ENCODE data around the gene TFR2.
A peak's percentile ranks its signal among the peaks of the same experiment; 100 is the strongest.

The TFR2 gene

DNA sequence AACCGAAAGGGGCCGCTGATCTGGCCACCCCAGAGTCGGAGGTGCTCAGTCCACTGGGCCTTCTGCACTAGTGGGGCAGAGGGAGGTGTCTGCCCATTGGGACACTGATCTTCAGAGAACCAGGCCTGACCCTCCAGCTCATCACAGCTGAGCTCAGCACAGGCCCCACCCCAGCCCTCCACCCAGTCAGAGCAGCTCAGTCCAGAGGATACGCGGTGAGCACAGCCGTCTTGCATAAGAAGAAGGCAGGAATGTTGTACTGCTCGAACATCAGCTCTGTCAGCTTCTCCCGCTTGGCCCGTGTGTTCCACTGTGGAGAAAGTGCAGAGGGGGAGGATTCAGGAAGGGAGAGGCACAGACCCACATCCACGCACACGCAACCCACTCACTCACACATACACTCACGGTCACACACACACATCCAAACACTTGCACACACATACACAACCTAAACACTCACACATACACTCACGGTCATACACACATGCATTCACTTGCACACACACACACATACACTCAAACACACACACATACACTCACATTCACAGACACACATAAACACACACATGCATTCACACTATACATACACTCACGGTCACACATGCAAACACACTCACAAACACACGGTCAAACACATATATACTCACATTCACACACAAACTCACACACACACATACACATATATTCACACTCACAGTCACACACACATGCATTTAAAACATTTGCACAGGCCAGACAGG is 8.6 kb upstream of the TFR2 start:
- no peak for DNase-seq

DNA sequence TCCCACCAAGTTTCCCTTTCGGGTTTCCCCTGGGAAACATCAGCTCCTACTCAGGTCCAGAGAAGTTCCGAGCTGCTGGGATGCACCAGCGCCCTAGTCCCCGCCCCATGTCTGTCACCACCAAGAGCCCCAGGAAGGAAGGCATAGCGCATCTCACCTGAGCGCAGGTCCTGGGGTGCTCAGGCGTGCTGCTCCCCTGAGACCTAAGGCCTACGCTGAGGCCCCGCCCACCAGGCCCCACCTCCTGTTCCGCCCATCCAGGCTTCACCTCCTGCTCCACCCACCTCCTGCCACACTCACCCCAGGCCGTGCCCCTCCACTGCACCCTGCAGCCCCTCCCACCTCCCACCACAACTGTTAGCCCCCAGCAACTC is 1.2 kb upstream of the TFR2 start:
- DNase-seq = no peak

DNA sequence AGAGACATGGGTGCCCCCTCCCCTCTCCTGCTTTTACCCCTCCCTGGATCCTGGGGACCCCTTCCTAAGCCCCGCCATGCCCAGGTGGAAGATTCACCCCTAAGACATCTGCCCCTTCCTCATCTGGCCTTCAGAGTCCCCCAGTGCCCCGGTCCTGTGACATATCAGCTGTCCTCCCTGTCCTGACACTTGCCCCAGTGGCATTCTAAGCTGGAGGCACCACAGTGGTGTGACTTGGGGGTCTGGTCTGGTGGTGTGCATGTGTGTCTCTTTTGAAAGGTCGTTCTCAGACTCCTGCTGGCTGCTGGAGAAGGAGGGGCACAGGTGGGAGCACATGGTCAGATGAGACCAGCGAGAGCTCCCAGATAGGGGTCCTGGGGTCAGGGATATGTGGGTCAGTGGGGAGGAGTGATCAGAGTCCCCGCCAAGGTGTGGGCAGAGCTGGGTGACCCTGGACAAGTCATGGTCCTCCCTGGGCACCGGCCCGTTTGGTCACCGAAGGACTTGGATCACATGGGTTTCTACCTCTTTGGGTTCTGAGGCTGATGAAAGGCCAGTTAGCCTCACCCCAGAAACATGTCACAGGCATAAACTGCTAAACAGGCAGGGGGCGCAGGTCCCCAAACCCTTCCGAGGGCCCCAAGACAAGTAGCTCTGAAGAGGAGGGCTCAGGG is 645 bp upstream of the TFR2 start:
- no peak for DNase-seq

DNA sequence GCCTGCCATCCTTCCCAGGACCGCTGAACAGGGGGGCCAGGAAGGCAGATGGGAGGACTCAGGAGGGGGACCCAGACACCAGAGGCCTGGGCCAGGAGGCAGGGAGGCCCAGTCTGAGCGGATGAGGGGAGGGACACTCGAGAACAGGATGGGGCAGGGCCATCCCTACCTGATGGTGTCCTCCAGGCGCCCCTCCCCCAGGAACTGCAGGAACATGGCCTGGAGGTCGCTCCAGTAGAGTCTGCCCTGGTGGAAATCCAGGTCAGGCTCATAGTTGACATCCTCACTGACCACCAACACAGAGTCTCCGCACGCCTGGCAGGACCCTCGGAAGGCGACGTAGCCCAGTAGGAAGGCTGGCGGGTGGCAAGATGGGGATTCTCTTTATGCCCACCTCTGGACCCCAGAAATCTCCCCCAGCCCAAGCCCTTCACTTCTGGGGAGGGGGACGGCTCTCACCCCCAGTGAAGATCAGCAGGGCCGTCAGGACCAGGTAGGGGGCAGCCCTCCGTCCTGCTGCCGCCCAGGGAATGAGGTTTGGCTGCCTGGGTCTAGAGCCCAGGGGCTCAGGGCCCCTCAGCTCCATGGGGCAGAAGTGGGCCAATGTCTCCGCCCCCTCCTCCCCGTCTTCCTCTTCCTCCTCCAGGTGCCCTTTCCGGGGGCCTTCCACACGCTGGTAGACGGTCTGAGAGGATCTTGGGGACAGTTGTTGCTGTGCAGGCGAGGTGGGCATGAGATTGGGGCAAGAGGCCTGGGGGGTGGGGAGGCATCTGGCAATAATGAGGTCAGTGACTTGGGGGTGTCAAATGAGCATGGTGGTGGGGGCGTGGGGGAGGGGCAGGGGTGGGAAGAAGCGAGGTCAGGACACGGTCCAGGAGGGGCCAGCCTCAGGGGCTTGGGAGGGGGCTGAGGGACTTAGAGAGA is 573 bp downstream of the TFR2 start:
- DNase-seq = no peak

DNA sequence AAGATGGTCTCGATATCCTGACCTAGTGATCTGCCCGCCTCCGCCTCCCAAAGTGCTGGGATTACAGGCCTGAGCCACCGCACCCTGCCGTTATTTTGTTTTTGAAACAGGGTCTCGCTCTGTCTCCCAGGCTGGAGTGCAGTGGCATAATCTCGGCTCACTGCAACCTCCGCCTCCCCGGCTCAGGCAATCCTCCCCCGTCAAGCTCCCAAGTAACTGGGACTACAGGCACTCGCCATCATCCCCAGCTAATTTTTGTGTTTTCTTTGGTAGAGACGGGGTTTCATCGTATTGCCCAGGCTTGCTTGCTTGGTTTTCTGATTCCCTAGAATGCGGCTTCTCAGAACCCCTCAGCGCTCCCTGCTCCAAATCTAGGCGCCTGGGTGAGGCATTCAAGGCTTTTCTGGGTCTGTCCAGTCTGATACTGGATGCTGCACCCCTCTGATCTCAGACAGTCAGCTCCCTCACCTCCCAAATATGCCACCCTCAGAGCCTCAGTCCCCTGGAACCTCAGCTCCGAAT is 1.3 kb downstream of the TFR2 start:
- DNase-seq = no peak

DNA sequence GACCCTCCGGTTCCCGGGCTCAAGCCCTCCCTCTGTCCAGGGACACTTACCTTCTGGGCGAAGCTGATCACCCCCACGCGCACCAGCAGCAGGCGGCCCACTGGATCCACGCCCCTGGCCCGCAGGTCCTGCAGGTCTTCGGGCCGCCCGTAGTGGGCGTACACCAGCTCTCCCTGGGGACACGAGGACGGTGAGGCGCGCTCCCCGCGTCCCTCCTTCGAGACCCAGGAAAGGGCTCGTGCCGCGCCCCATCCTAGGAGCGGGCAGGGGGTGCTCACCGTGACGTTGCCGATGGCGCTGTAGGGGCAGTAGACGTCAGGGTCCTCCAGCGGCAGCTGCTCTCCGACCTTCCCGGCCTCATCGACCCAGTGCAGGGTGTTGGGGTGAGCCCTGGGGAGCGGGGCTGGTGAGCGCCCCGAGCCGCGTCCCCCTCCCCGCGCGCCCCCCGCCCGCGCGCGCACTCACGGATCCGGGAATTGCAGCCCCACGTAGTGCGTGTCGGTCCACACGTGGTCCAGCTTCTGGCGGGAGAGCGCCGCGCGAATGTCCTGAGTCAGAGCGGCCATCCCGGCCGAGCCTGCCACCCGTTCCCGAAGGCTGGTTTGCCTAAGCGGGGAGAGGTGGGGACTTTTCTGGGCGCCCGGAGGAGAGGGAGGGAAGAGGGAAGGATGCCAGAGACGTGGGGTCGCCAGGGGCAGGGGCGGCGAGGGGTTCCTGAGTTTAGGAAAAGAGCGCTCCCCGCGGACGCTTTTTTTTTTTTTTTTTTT is 8.2 kb downstream of the TFR2 start:
- DNase-seq = no peak

DNA sequence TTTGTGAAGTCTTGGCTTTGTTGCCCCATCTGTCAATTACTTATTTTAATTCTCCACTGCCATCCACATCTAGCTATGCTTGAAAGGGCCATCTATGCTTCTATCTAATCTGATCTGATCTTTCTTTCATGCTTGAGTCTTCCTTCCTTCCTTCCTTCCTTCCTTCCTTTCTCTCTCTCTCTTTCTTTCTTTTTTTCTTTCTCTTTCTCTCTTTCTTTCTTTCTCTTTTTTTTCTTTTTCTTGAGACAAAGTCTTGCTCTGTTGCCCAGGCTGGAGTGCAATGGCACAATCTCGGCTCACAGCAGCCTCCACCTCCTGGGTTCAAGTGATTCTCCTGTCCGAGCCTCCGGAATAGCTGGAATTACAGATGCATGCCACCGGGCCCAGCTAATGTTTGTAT is 11.3 kb downstream of the TFR2 start:
- DNase-seq = no peak

DNA sequence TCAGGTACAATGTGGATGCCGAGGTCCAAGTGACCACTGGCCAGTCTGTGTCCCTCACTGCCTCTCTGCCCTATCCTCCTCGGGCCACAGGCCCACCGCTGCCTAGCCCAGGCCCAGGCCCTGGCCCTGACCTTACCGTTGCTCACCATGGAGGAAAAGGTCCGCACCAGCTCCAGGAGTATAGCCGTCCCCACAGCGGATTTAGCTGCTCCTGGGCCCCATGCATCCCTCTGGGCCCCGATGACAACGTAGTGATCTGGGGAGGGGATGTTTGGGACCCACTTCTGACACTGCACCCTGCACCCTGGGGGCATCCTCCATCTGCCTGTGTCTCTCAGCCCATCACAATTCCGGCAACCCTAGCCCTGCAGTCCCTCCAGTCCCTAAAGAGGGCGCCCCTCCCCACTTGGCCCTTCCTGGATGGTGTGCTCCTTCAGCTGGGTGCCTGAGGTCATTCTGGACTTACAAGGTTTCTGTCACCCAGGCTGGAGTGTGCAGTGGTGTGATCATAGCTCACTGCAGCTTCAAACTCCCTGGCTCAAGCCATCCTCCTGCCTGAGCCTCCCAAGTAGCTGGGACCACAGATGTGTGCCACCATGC is 12.1 kb downstream of the TFR2 start:
- no peak for DNase-seq

DNA sequence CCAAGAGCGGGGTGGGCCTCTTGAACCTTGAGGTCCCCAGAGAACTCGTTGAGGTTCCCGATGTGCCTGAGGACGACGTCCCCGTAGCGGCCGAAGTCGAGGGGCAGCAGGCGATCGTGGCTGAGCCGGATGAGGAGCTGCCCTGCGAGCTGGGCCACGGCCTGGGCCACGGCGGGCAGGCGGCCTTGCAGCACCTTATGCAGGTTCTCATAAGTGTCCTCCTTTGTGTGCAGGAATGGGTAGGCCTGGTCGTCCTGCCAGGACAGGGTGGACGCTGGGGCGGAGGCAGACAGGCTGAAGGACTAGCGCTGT is 14.2 kb downstream of the TFR2 start:
- DNase-seq = no peak

DNA sequence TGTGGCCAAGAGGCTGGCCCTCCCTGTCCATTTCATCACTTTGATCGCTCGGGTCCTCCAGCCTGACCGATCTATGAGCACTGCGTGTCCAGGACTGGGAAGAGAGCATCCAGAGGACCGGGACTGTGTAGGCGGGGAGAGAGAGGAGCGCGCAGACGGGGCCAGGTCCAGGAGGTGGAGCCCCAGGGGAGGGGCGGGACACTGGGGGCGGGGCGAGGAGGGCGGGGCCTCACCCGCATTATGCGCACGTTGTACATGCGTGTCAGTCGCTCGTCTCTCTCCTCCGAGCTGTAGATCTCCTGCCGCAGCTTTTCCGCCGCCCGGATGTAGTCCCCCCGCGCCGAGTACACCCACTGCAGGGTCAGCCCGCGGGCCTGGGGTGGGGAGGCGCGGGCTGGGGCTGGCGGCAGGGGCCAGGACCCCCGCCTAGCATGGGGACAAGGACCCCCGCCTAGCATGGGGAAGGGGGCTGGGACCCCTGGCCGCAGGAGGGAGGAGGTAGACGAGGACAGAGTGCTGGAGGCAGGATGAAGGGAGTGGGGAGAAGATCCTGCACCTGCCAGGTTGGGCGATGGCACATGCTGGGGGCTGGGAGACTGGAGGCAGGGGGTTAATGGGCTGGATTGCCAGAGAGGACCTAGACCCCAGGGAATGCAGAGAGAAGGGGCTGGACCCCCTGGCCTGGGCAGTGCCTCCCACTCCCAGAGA is 14.7 kb downstream of the TFR2 start:
- DNase-seq = peak; percentile 44

DNA sequence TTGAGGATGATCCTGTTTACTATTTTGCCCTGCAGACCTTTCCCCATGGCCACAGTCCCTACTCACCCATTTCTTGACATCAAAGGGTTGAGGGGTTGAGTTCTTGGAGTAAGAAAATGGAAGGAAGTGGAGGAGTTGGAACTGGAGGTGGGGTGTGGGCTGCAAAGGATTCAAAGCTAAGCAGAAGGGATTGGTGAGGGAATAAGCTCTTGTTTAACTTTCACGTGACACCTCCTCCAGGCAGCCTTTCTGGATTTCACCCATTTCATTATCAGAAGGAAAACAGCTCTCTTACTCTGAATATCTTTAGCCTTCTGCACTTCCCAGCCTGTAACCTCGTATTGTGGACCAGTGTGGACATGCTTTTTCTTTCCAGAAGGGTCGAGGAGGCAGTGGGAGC is 15.3 kb downstream of the TFR2 start:
- no peak for DNase-seq

DNA sequence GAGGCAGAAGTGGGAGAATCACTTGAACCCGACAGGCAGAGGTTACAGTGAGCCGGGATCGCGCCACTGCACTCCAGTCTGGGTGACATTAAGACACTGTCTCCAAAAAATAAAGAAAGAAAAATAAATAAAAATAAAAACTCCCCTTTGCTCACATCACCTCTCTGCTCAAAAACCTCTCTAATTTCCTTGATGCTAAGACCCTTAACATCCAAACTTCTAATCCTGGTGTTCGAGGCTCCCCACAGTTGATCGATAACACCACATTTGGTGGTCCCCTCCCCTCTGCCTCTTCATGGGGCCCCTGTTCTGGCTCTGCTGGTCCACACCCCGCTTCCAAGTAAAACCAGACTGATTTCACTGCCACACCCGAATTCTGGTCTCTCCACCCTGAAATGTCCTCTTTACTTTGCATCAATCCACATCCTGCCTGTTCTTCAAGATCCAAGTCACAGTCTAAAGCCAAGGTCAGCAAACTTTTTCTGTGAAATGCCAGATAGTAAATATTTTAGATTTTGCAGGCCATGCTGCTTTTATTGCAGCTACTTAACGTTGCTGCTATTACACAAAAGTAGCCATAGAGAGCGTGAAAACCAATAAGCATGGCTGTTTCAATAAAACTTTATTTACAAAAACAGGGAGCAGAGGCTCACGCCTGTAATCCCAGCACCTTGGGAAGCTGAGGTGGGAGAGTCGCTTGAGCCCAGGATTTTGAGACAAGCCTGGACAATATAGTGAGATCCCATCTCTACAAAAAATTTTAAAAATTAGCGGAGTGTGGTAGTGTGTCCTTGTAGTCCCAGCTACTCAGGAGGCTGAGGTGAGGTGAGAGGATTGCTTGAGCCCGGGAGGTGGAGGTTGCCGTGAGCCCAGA is 17.2 kb downstream of the TFR2 start:
- no peak for DNase-seq

DNA sequence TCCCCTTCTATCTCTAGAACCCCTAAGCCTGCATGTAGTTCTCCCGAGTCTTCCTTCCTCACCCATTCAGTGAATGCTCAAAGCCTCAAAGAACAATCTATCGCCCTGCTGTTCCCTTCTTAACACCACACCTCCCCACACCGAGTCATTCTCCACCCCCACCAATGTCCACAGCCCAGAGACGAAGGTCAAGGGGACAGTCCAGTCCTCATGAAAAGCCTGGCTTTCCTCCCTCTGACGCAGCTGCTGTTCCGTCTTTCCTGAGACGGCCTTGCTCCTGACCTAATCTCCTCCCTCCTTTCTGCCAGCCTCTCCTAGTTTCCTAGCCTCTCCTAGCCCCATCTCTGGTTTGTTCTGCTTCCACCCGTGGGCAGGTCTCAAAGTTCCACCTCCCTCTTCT is 19.8 kb downstream of the TFR2 start:
- DNase-seq = no peak

DNA sequence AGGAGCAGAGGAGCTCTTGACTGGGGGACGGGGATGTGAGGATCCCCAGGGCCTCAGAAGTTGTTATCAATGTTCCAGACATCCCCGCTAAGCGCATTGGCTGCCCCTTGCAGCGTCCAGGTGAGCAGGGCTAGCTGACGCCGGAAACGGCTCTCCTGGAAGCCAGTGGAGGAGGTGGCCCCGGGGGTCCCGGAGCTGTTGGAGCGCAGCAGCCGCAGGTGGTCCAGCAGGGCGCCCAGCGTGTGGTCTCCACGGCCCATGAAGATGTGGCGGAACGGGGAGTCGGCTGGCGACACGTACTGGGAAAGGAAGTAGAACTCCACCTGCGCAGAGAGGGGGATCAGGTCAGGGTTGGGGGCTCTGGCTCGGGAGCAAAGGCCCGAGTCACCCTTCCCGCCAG is 20.5 kb downstream of the TFR2 start:
- no peak for DNase-seq

DNA sequence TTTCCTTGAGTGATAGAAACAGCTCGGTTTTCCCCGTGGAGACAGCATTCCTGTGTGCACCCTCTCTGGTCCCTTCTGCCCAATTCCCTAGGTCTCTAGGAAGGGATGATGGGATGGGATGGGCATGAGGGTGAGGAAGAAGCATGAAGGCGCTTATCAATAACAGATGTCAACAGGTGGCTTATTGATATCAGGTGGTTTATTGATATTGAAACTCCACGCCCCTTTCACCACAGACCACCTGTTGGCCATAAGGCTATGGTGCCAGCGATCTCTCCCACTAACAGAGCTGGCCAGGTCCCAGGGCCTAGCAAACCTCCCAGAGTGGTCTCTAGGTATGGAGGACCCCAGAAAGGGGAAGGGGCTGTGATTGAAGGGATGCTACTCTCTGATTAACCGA is 21.1 kb downstream of the TFR2 start:
- no peak for DNase-seq

DNA sequence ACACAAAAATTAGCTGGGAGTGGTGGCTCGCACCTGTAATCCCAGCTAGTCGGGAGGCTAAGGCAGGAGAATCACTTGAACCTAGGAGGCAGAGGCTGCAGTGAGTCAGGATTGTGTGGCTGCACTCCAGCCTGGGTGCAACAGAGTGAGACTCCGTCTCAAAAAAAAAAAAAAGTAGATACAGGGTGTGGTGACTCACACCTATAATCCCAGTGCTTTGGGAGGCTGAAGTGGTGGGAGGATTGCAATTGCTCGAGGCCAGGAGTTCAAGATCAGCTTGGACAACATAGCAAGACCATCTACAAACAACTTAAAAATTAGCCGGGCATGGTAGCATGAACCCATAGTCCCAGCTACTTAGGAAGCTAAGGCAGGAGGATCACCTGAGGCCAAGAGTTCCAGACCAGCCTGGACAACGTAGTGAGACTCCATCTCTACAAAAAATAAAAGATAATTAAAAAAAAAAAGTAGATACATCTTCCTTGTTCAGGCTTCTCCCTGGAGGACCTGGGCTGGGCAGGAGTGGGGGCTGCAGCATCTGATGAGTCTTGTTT is 27.0 kb downstream of the TFR2 start:
- no peak for DNase-seq

DNA sequence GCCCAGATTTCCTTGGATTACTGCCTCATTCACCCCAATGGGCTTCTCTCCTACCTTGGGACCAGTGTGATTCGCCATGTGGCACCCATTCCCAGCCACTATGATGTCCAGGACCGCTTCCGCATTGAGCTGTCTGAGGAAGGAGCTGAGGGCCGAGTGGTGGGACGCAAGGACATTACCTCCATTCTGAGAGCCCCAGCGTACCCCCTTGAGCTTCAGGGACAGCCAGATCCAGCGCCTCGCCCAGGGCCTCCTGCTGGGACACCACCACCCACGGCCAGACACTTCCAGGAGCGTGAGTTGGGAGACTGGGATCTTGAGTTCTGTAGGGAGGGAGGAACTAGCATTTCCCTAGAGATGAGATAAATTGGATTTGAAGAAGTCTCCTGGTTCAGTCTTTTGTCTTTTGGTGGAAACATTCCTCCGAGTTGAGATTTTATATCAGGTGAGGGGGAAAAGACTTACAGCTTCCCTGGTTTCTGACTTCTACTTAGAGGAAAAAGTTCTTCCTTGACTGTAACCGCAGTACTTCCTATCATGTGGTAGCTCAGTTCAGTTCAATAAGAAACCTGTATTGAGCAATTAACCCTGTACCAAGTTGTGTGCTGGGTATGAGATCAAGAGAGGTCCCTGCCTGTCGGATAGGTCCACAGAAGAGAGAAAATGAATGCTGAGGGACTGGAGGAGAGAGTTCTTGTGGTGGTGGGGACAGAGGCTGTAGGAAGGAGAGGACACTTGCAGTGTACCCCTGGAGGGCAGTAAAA is 27.8 kb downstream of the TFR2 start:
- DNase-seq = no peak

DNA sequence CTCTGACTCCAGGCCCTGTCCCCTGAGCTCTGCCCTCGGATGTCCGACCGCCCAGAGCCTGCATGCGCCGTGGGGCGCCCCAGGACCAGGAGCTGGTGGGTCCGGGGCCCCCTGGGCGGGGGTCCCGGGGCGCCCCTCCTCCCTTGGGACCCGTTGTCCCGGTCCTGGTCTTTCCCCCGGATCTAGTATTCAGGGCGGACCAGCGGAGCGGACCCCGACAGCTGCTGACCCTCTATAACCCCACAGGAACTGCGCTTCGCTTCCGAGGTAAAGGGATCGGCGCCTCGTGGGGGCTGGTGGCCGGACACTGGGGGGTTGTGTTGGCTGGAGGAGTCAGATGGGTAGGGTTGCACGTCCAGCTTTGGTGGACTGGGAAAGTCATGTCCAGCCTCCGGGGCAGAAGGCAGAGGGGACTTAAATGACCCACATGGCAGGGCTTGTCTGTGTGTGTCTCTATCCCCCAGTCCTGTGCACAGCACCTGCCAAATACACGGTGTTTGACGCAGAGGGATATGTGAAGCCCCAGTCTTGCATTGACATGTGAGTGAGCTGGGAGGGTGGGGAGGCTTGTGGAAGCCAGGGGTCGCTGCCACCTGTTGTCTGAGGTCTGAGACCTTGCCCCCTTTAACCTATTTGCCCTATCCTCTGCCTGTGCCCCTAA is 28.5 kb downstream of the TFR2 start:
- DNase-seq = no peak
